Thyroid gland (tissue), 4 donors: Measurements from ENCODE around the gene KHNYN.

Experiments used
- POLR2A ChIP-seq, 2 donors: fragments of 450-650 bp; IDR thresholded peaks; one replicate each; pipeline ENCODE4 v1.6.1; 2017; ENCODE audit warnings: antibody characterized with exemption in 2 of 2, mild to moderate bottlenecking in 2 of 2, moderate library complexity in 1 of 2
- TF ChIP-seq, protein P1 (sequence below), 6 experiments: fragments of 200-600 bp in 3 of 6; fragments of 450-650 bp in 3 of 6; sonication (generic) in 3 of 6; IDR thresholded peaks; one replicate each; pipeline ENCODE4 v1.5.1; 2016 to 2019; ENCODE audit warnings: antibody characterized with exemption in 6 of 6, mild to moderate bottlenecking in 2 of 6, inconsistent platforms in 1 of 6, moderate library complexity in 1 of 6

DNA sequence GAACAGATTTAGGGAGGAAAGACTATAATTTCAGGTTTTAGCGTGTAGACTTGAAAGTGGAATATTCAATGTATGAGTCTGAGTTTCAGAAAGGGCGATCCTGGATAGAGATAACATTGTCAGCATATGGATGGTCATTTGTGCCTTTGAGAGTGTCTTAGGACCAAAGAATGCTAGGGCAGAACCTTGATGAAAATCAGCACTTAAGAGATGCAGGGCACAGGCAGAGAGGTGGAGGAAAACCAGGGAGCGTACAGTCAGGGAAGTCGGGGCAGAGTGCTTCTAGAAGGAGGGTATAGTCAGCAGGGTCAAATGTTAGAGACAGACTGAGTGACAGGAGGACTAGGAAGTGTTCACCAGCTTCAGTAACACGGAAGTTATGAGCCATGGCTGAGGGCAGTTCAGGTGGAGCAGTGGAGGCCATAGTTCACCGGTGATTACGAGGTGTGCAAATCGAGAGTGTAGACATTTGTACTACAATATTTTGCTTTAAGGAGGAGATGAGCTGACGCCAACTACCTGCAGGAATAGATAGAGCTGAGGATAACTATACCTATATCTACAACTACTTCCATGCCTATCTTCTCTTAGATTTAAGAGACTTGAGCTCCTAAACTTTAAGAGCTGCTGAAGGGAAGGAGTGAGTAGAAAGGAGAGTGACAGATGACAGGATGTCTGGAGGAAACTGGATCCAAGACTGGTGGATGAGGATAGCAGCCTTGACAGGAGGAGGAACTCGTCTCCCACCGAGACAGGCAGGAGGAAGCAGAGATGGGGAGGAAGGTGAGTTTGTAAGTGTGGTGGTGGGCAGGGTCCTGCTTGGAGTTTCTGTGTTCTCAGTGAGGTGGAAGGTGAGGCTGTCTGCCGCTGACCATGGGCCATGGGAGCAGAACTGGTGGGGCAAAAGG lies 6.8 kb upstream of the KHNYN start:
- TF ChIP-seq, protein P1, sequence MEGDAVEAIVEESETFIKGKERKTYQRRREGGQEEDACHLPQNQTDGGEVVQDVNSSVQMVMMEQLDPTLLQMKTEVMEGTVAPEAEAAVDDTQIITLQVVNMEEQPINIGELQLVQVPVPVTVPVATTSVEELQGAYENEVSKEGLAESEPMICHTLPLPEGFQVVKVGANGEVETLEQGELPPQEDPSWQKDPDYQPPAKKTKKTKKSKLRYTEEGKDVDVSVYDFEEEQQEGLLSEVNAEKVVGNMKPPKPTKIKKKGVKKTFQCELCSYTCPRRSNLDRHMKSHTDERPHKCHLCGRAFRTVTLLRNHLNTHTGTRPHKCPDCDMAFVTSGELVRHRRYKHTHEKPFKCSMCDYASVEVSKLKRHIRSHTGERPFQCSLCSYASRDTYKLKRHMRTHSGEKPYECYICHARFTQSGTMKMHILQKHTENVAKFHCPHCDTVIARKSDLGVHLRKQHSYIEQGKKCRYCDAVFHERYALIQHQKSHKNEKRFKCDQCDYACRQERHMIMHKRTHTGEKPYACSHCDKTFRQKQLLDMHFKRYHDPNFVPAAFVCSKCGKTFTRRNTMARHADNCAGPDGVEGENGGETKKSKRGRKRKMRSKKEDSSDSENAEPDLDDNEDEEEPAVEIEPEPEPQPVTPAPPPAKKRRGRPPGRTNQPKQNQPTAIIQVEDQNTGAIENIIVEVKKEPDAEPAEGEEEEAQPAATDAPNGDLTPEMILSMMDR (IDR thresholded peaks at IDR 0.05) = no peak
- TF ChIP-seq POLR2A (IDR thresholded peaks at IDR 0.05) = no peak
